ENCODE data around the gene CHMP3. TPM values are rescaled to one million over a fixed set of nuclear protein-coding genes. Genes with fewer than 3 reads are reported as not detected.

The CHMP3 gene
- polyA plus RNA-seq, 1 of the 3 experiments (the other 2 are of a cell fraction), result 75.3 TPM

DNA sequence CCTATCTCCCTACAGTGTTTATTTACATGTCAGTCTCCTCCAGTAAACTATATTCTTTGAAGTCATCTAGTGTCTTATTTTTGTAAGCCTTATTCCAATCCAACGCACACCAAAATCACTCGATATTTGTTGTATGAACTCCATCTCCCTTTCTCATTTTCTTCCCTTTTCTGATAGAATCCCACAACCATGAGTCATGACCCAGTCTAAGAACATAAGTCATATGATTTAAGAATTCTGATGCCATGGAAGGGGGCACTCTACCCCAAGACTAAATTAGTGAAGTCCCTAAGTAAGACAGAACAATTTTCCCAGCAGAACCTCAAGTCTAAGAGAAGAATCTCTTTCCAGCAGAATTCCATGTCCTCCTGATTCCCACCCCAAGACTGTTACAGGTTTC lies 5.4 kb downstream of the CHMP3 start (continued):
- TF ChIP-seq, protein P1, sequence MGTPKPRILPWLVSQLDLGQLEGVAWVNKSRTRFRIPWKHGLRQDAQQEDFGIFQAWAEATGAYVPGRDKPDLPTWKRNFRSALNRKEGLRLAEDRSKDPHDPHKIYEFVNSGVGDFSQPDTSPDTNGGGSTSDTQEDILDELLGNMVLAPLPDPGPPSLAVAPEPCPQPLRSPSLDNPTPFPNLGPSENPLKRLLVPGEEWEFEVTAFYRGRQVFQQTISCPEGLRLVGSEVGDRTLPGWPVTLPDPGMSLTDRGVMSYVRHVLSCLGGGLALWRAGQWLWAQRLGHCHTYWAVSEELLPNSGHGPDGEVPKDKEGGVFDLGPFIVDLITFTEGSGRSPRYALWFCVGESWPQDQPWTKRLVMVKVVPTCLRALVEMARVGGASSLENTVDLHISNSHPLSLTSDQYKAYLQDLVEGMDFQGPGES (IDR thresholded peaks at IDR 0.05; ENCODE audit: low read depth, low read length), result no peak
- no peak for TF ChIP-seq TCF12 (IDR thresholded peaks at IDR 0.05)
- no peak for TF ChIP-seq RFX5 (IDR thresholded peaks at IDR 0.05; ENCODE audit: low read length)
- no peak for TF ChIP-seq GATA2 (CRISPR knock-in tag; IDR thresholded peaks at IDR 0.05)
- no peak for TF ChIP-seq USF1 (IDR thresholded peaks at IDR 0.05; ENCODE audit: borderline replicate concordance, low read depth)
- no peak for TF ChIP-seq RAD21 (IDR thresholded peaks at IDR 0.05; ENCODE audit: low read length)

- 93% methylated on average over 16 of the region's 16 CpGs for WGBS (ENCODE audit: low lambda C conversion rate)
These were observed 6.7 kb downstream of the CHMP3 start for GRCh38 chr2:86556508-86556907.

More at GRCh38 chr2:86556508-86556907, 6.7 kb downstream of the CHMP3 start:
- no peaks in the 10 kb centered on the region for H4K20me1 ChIP-seq (ENCODE audit: insufficient read depth)
- H3K27ac ChIP-seq (ENCODE audit: low read depth in 2 of 2, low read length in 1 of 2), result no peak overlapping the region
- ChIA-PET CTCF (no interaction called here), POLR2A (no interaction called here)
- no peak overlapping the region for H3K4me2 ChIP-seq
- H3K9me2 ChIP-seq, result no peaks in the 10 kb centered on the region
- H3K9ac ChIP-seq, result no peak overlapping the region
- TF ChIP-seq SMC3 (IDR thresholded peaks at IDR 0.05; ENCODE audit: low read depth, low read length) (no peak), PBX3 (IDR thresholded peaks at IDR 0.05) (no peak), POLR2AphosphoS5 (IDR thresholded peaks at IDR 0.05; ENCODE audit: low read depth, low read length) (no peak), EZH2phosphoT487 (IDR thresholded peaks at IDR 0.05; ENCODE audit: borderline replicate concordance, low read depth) (no peak), MEF2A (IDR thresholded peaks at IDR 0.05; ENCODE audit: borderline replicate concordance, low read depth) (no peak), JUND (IDR thresholded peaks at IDR 0.05) (no peak), RXRA (IDR thresholded peaks at IDR 0.05; ENCODE audit: borderline replicate concordance, low read depth) (no peak), ELF1 (IDR thresholded peaks at IDR 0.05) (no peak), CHD2 (IDR thresholded peaks at IDR 0.05; ENCODE audit: low read length, partially characterized antibody) (no peak), GABPA (IDR thresholded peaks at IDR 0.05; ENCODE audit: low read depth) (no peak), TAF1 (IDR thresholded peaks at IDR 0.05; ENCODE audit: borderline replicate concordance, low read depth, low read length) (no peak), NFIC (IDR thresholded peaks at IDR 0.05; ENCODE audit: borderline replicate concordance) (no peak), TEAD4 (IDR thresholded peaks at IDR 0.05; ENCODE audit: borderline replicate concordance, insufficient read depth) (no peak)
- TF ChIP-seq, protein P2, sequence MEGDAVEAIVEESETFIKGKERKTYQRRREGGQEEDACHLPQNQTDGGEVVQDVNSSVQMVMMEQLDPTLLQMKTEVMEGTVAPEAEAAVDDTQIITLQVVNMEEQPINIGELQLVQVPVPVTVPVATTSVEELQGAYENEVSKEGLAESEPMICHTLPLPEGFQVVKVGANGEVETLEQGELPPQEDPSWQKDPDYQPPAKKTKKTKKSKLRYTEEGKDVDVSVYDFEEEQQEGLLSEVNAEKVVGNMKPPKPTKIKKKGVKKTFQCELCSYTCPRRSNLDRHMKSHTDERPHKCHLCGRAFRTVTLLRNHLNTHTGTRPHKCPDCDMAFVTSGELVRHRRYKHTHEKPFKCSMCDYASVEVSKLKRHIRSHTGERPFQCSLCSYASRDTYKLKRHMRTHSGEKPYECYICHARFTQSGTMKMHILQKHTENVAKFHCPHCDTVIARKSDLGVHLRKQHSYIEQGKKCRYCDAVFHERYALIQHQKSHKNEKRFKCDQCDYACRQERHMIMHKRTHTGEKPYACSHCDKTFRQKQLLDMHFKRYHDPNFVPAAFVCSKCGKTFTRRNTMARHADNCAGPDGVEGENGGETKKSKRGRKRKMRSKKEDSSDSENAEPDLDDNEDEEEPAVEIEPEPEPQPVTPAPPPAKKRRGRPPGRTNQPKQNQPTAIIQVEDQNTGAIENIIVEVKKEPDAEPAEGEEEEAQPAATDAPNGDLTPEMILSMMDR (IDR thresholded peaks at IDR 0.05), result no peak
- peaks cover 96% of the 10 kb centered on the region for H3K79me2 ChIP-seq (ENCODE audit: insufficient read depth)
- H3K4me1 ChIP-seq (ENCODE audit: control insufficient read depth in 1 of 2, insufficient read depth in 2 of 2, low read depth in 1 of 2, low read length in 1 of 2), result no peaks in the 10 kb centered on the region; a peak in 2 of 4 replicates
- no peaks in the 10 kb centered on the region for H3K9me3 ChIP-seq
- H2AFZ ChIP-seq (ENCODE audit: low read depth), result no peak overlapping the region
- no peaks in the 10 kb centered on the region for H3F3A ChIP-seq (replicated peaks; ENCODE audit: insufficient read depth)
- DNase-seq, result no peak
- no peaks in the 10 kb centered on the region for H3K27me3 ChIP-seq (ENCODE audit: insufficient read depth)
- H3K4me3 ChIP-seq (ENCODE audit: low read depth in 2 of 2, low read length in 1 of 2), result no peak overlapping the region
- H3K36me3 ChIP-seq (replicated peaks in 1 of 2; ENCODE audit: control insufficient read depth in 1 of 2, insufficient read depth in 2 of 2, low read length in 1 of 2), result peaks cover 2 to 16% of the 10 kb centered on the region in 2 experiments
